Measurements from ENCODE around the gene HGD. TPM values are rescaled to one million over a fixed set of nuclear protein-coding genes. Genes with fewer than 3 reads are reported as not detected.
"Not testable (repeated sequence)": the region's sequence is repeated elsewhere in the genome, so short reads cannot be mapped to it uniquely, and the experiment has no call there.

HGD gene
- total RNA-seq, 1 donor from 2014 or later: not detected

DNA sequence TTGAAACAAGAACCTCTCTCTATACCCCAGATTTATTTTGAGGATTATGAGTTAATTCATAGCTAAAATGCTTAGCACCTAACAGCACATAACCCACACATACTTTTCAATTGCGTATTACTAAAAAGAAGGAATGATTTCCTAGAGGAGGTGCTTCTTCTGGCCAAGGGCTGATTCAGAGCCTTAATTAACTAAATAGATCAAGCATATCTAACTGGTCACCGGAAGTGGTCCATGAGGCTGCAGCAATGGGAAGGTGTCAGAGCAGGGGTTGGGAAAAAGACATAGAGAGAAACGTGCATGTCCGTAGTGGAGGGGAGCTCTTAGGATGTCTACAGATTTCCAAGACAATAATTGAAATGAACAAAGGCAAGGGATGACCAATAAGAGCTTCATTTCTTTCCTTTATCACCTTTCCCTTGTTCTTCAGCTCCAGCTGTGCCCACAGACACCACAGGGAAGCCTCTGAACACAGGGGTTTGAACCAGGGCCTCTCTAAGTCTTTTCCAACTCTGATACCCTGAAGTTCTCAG is 467 bp downstream of the HGD start:
- ATAC-seq: no peak
- intact Hi-C loops (cut with DNase I): no loop called here
- no peak for DNase-seq (ENCODE audit: missing footprints)

- no peak for ATAC-seq
- intact Hi-C loops (cut with DNase I): no loop called here
Observed at GRCh38 chr3:120681018-120681417, 1.0 kb downstream of the HGD start.

DNA sequence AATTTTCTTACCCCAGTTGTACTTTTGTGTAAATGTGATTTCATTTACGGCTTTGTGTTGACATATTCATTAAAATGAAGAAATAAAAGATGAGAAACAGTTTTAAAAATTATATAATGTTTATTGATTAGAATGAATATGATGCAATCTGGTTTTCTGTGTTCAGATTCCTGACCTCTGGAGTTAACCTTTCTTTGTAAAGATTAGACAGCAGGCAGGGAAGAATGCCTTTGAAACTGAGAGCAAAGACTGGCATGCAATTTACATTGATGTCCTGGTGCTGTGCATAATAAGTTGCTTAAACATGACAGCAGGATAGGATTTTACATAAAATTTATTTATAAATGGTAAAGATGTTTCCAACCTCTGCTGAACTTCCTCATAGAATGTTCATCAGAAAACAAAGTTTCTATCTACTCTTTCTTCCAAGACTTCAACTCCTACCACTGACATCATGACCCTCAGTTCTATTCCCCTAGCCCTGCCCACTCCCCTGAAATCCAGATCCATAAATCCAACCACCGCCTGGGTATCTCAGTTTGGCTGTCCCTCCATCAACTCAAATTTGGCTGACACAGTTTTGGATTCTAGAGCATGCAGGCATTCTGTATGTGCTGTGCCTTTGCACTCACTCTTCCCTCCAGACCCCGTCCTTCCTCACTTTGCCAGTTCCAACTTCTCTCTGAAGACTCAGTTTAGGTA is 1.7 kb downstream of the HGD start:
- ATAC-seq (no peak), DNase-seq (ENCODE audit: missing footprints) (no peak)
- intact Hi-C loops (cut with DNase I): no loop called here

More at GRCh38 chr3:120681018-120681417, 1.0 kb downstream of the HGD start:
- no peak for DNase-seq (ENCODE audit: missing footprints)

DNA sequence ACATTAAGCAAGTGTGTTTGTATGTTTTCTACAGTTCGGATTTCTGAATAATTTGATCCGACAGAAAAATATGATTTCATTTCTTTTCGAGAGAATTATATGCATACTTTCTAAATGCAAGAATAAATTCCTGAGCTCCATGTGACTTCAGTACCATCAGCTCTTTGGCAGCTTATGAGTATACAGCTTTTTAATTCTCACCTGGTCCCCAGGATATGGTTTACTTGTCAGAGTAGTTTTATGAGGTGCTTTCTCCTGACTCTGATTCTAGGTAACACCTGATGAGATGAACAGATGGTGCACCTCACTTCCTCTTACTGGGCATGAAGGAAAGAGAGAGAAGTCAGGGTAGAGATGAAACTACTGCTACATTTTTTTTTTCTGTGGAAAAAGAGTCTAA is 3.1 kb downstream of the HGD start:
- DNase-seq (ENCODE audit: missing footprints): no peak
- no peak for ATAC-seq
- intact Hi-C loops (cut with DNase I): no loop called here

GRCh38 chr3:120678331-120678947 is 3.6 kb downstream of the HGD start:
- intact Hi-C loops (cut with DNase I): no loop called here
- DNase-seq (ENCODE audit: missing footprints): no peak
- peak; percentile 72 for ATAC-seq

- DNase-seq (ENCODE audit: missing footprints); intact Hi-C loops (cut with DNase I); ATAC-seq: not testable (repeated sequence)
Observed at GRCh38 chr3:120677193-120677592, 4.8 kb downstream of the HGD start.

GRCh38 chr3:120673116-120673515 is 8.9 kb downstream of the HGD start:
- intact Hi-C loops (cut with DNase I): no loop called here
- DNase-seq (ENCODE audit: missing footprints) (no peak), ATAC-seq (no peak)

- intact Hi-C loops (cut with DNase I): no loop called here
- ATAC-seq: no peak
- no peak for DNase-seq (ENCODE audit: missing footprints)
Observed at GRCh38 chr3:120670576-120670975, 11.5 kb downstream of the HGD start.

DNA sequence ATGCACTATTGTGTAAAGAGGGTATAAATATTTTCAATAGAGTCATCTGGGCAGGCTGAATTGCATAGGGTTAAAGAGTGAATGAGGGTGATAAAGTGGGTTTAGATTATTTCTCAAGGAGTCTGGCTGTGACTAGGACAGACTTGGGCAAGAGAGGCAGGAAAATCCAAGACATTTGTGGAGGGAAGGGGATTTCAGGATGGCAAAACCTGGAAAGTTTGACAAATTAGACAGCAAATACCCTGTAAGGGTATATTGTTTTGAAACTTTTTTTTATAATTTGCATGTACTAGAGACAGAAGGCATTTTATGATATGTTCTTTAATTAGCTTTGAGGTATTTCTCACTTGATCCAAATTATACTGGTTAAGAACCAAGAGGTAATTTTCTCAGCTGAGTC is 17.1 kb downstream of the HGD start:
- no peak for DNase-seq (ENCODE audit: missing footprints)
- ATAC-seq: no peak
- intact Hi-C loops (cut with DNase I): no loop called here

DNA sequence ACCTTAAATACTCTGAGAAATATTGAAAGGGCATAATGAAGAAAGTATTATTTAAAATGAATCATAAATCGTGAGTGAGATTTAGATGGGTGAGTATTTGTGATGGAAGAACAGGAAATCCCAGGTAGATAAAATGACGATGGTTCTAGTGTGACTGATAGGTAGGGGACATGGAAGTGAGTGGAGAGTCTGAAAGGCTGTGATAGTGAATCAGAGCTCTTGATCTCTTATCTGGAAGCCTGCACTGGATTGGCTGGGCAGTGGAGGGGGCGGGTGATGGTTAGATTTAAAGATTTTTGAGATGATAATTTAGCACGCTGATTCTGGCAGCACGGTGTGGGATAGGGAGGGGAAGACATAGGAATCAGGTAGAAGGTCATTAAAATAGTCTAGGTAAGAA is 20.1 kb downstream of the HGD start:
- ATAC-seq (no peak), DNase-seq (ENCODE audit: missing footprints) (no peak)
- intact Hi-C loops (cut with DNase I): no loop called here

DNA sequence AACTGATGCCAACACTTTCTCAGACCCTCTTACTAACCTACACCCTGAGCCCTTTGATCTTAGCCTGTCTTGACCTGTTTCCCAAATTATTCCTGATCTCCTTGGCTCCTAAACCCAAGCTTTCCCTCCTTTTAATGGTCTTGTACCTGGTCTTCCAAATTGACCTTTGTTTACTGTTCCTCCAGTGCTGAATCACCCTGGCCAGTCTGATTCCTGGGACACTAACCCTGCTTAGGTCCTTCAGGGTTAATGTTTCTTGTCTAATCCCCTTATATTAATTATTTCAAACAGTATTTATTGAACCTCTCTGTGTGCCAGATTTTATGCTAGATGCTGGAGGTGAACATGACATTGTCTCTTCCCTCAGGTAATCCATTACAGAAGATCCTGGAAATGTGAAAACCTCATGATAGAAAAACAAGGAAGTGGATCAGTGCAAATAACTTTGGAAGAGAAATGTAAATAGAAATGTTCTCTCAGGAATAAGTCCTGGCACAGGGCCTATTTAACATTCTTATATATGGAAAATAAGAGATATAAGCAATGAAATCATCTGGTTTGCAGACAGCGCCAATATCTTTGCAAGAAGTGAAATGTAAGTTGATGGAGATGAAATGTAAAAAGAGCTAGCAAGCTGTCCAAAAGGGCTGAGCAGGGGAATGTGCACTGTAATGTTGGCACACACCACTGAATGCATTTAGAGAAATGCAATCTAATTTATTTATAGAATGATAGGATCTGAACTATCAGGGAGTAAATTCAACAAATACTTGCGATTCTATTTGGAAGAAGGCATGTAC is 20.7 kb downstream of the HGD start:
- DNase-seq (ENCODE audit: missing footprints) (no peak), ATAC-seq (no peak)
- intact Hi-C loops (cut with DNase I): no loop called here

DNA sequence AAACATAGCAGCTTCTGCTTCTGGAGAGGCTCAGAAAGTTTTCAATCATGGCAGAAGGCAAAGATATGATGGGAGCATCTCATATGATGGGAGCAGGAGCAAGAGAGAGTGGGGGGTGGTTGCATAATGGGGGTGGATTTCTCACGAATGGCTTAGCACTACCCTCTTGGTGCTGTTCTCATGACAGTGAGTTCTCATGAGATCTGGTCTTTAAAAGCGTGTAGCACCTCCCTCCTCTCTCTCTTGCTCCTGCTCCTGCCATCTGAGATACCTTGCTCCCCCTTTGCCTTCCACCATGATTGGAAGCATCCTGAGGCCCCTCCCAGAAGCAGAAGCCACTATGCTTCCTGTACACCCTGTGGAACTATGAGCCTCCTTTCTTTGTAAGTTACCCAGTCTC is 22.2 kb downstream of the HGD start:
- ATAC-seq (no peak), DNase-seq (ENCODE audit: missing footprints) (no peak)
- intact Hi-C loops (cut with DNase I): no loop called here

GRCh38 chr3:120659285-120659684 is 22.8 kb downstream of the HGD start:
- DNase-seq (ENCODE audit: missing footprints): no peak
- no peak for ATAC-seq
- intact Hi-C loops (cut with DNase I): no loop called here

- DNase-seq (ENCODE audit: missing footprints) (no peak), ATAC-seq (no peak)
- intact Hi-C loops (cut with DNase I): no loop called here
Observed at GRCh38 chr3:120652896-120653545, 29.0 kb downstream of the HGD start.

DNA sequence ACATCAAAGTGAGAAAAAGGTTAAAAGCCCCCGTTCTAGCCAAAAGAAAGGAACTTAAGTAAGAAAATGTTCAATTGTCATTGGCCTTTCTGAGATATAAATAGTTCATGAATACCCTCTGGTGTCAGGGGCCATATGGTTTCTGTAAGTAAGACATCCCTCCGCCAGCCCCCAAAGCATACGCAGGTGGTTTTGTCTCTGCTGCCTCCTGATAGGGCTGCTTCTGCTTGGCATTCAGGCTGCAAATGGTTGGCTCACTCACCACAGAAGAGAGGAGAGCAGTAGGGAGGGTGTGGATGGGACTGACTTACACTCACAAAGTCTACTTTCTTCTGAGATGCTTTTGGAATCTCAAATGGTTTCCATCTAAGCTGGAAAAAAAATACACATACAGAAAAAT is 29.8 kb downstream of the HGD start:
- DNase-seq (ENCODE audit: missing footprints): no peak
- intact Hi-C loops (cut with DNase I): no loop called here
- ATAC-seq: no peak

GRCh38 chr3:120650311-120650710 is 31.7 kb downstream of the HGD start:
- no peak for ATAC-seq

DNA sequence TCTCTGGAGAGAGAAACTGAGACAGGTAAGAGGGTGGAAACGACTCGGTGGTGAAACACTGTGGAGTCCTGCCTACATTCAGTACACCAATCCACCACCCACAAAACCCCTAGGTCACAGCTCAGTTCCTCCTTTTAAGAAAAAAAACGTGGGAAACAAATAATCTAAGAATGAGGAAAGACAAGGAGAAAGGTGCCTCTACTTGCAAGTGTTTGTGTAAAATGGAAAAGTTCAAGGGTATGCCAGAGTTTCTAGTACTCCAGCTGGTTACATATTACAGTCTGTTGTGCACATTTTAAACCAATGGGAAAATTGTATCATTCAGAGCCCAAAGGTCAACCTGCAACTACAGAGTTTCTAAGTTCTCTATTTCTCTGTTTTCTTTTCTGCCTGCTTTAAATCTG is 32.2 kb downstream of the HGD start:
- ATAC-seq (no peak), DNase-seq (ENCODE audit: missing footprints) (no peak)
- intact Hi-C loops (cut with DNase I): no loop called here

More at GRCh38 chr3:120650311-120650710, 31.7 kb downstream of the HGD start:
- DNase-seq (ENCODE audit: missing footprints): no peak
- intact Hi-C loops (cut with DNase I): no loop called here

GRCh38 chr3:120648290-120648689 is 33.7 kb downstream of the HGD start:
- intact Hi-C loops (cut with DNase I): no loop called here
- DNase-seq (ENCODE audit: missing footprints) (no peak), ATAC-seq (no peak)

DNA sequence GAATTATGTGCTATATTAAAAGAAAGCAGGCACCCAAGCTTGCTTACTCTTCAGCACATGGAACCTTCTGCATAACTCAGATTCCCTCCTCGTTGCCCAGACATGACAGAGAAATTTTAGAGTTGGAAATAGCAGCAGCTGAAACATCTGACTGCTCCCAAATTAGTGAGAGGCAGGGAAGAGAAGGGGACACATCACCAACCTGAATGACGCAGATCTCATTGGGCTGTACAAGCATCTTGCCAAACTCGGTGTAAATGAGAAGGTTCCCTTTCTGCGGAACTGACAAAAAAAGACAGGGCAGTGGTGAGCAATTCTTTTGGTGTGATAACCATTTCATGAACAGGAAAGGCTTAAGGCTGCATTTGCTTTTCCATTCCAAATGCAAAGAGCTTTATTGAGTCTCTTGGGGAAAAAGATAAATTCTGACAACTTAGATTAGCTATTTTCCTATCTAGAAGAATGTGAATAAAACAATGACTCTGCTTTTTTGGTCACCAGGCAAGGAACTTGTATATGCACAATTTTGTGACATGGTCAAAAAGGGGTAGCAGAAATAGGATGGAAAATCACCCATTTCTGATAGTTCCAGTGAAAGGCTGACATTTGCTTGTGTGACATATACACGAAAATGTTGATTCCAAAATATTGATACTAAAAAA is 35.1 kb downstream of the HGD start:
- DNase-seq (ENCODE audit: missing footprints): no peak
- intact Hi-C loops (cut with DNase I): no loop called here
- no peak for ATAC-seq

Measured in Right ventricle myocardium inferior (tissue), 1 donor.